Fibroblast of the aortic adventitia (primary cell): ENCODE results near the gene NEK1. TPM values are rescaled to one million over a fixed set of nuclear protein-coding genes. Genes with fewer than 3 reads are reported as not detected.
"Not testable (repeated sequence)": the region's sequence is repeated elsewhere in the genome, so short reads cannot be mapped to it uniquely, and the experiment has no call there.

Experiments used
- DNase-seq: peaks from one replicate; pipeline ENCODE4 v3.0.0-alpha.2; 2010; ENCODE audit warnings: low read depth
- H3K4me3 ChIP-seq: 2 replicates; pipeline ENCODE4 v1.5.1; 2011; ENCODE audit warnings: low read depth, mild to moderate bottlenecking, control low read depth, low read length, moderate library complexity
- CTCF ChIP-seq: IDR thresholded peaks from 2 replicates; pipeline ENCODE4 v1.5.1; 2011; ENCODE audit warnings: mild to moderate bottlenecking, low read length, control low read depth, inconsistent platforms; ENCODE audit not compliant: insufficient read depth
- total RNA-seq: library from RNA; depleted of rRNA; stranded (reverse); fragments of >200 nt; gene quantifications from 2 replicates; pipeline ENCODE4 v1.2.3, GENCODE V29; 2012; ENCODE audit warnings: low replicate concordance

The NEK1 gene
- total RNA-seq, 1 donor = 18.2 TPM

GRCh38 chr4:169571435-169571834 lies 40.9 kb downstream of the NEK1 start:
- H3K4me3 ChIP-seq = no peak overlapping the region
- no peak for DNase-seq
- TF ChIP-seq CTCF = no peak

GRCh38 chr4:169571012-169571411 lies 41.4 kb downstream of the NEK1 start:
- H3K4me3 ChIP-seq, DNase-seq: not testable (repeated sequence)

GRCh38 chr4:169570266-169570665 lies 42.1 kb downstream of the NEK1 start:
- not testable (repeated sequence) for H3K4me3 ChIP-seq, DNase-seq

- not testable (repeated sequence) for DNase-seq, H3K4me3 ChIP-seq
These were observed 43.2 kb downstream of the NEK1 start for GRCh38 chr4:169569188-169569587.

GRCh38 chr4:169567916-169568315 lies 44.5 kb downstream of the NEK1 start:
- H3K4me3 ChIP-seq = no peak overlapping the region
- peak; percentile 43 for DNase-seq
- no peak for TF ChIP-seq CTCF

GRCh38 chr4:169566021-169566818 lies 46.2 kb downstream of the NEK1 start:
- TF ChIP-seq CTCF = peak; percentile 77
- peak; percentile 82 for DNase-seq
- H3K4me3 ChIP-seq = no peak overlapping the region

GRCh38 chr4:169565606-169566005 lies 46.8 kb downstream of the NEK1 start:
- DNase-seq = peak; percentile 42
- no peak overlapping the region for H3K4me3 ChIP-seq
- TF ChIP-seq CTCF = no peak

GRCh38 chr4:169557061-169557636 lies 55.2 kb downstream of the NEK1 start:
- TF ChIP-seq CTCF = no peak
- H3K4me3 ChIP-seq = no peak overlapping the region
- peak; percentile 13 for DNase-seq

- H3K4me3 ChIP-seq = not testable (repeated sequence)
These were observed 65.8 kb downstream of the NEK1 start for GRCh38 chr4:169546548-169546947.

More at GRCh38 chr4:169546548-169546947, 65.8 kb downstream of the NEK1 start:
- not testable (repeated sequence) for DNase-seq
